ENCODE data around the gene MARK4. TPM values are rescaled to one million over a fixed set of nuclear protein-coding genes. Genes with fewer than 3 reads are reported as not detected.
"Not testable (repeated sequence)": the region's sequence is repeated elsewhere in the genome, so short reads cannot be mapped to it uniquely, and the experiment has no call there.

MARK4 gene
- total RNA-seq, 2 donors from 2014 or later = 24.3 to 120 TPM

DNA sequence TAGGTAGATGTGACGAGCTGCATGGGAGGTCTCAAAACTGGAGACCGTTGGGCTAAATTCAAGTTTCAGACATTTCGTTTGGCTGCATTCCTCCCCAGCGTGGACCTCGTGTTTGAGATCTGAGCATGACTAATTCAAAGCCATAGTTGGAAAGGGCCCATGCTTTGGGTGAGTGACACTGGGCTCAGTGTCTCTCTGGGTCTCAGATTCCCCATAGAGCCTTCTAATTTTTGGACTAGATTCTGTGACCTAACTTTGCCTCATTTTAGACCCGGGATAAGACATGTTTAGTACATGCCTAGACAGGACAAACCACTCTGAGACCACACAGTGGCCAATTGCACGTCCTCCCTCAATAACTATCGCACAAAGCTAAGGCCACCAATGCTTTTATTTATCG, 55.0 kb downstream of the MARK4 start:
- Histone ChIP-seq H3K9me3 (no peaks in the 10 kb centered on the region), H3K27me3 (replicated peaks; ENCODE audit: insufficient read depth) (no peaks in the 10 kb centered on the region), H3K36me3 (no peaks in the 10 kb centered on the region), H3K27ac (no peak overlapping the region), H3K4me1 (replicated peaks) (no peaks in the 10 kb centered on the region), H3K4me3 (no peak overlapping the region)
- TF ChIP-seq, protein P1, sequence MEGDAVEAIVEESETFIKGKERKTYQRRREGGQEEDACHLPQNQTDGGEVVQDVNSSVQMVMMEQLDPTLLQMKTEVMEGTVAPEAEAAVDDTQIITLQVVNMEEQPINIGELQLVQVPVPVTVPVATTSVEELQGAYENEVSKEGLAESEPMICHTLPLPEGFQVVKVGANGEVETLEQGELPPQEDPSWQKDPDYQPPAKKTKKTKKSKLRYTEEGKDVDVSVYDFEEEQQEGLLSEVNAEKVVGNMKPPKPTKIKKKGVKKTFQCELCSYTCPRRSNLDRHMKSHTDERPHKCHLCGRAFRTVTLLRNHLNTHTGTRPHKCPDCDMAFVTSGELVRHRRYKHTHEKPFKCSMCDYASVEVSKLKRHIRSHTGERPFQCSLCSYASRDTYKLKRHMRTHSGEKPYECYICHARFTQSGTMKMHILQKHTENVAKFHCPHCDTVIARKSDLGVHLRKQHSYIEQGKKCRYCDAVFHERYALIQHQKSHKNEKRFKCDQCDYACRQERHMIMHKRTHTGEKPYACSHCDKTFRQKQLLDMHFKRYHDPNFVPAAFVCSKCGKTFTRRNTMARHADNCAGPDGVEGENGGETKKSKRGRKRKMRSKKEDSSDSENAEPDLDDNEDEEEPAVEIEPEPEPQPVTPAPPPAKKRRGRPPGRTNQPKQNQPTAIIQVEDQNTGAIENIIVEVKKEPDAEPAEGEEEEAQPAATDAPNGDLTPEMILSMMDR (IDR thresholded peaks at IDR 0.05) = no peak
- intact Hi-C loops (cut with DNase I) = no loop called here
- no peak for DNase-seq (ENCODE audit: low spot score)
- WGBS = 19% methylated on average over 9 of the region's 9 CpGs

DNA sequence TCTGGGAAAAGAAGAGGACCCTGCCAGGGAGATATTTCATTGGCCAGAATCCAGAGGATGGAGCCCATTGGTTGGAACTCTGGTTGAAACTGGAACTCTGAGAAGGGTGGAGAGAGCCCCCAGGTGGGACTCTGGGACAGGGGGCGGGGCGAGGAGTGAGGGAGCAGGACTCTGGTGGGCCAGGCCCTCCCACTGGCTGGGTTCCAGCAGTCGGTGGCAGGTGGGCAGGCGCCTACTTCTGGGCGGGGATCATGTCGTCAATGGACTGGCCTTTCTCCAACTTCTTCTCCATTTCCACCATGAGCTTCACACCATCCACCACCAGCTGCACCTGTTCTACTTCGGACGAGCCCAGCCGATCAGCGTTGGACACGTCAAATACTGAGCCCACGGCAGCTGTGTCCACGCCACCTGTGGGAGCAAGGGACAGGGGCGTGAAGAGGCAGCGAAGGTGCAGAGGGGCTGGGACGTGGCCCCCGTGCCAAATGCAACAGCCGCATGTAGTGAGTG, 55.5 kb downstream of the MARK4 start:
- intact Hi-C loops (cut with DNase I) = no loop called here
- TF ChIP-seq, protein P1 (IDR thresholded peaks at IDR 0.05) = no peak
- TF ChIP-seq POLR2AphosphoS5 (IDR thresholded peaks at IDR 0.05) (no peak), POLR2A (IDR thresholded peaks at IDR 0.05) (no peak)
- Histone ChIP-seq H3K36me3 (no peaks in the 10 kb centered on the region), H3K27me3 (replicated peaks; ENCODE audit: insufficient read depth) (no peaks in the 10 kb centered on the region), H3K27ac (no peak overlapping the region), H3K4me1 (replicated peaks) (no peaks in the 10 kb centered on the region), H3K4me3 (no peak overlapping the region), H3K9me3 (no peaks in the 10 kb centered on the region)
- DNase-seq (ENCODE audit: low spot score) = no peak
- WGBS = 44% methylated on average over 18 of the region's 18 CpGs

DNA sequence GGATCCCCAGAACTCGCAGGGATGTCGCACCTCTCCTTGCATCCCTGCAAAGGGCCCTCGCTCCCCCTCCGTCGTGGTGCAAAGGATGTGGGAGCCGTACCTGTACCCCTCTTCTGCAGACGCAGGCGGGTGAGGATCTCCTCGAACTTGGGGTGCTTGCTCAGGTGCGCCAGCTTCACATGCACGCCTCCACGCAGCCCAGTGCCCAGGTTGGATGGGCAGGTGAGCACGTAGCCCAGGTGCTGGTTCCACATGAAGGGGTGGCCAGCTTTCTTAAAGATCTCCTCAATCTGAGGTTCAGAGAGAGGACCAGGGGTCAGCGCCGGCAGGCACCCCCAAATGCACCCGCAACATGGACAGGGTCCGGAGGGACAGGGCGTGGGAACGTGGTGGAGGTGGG, 56.3 kb downstream of the MARK4 start:
- no peaks in the 10 kb centered on the region for H3K9me3 ChIP-seq
- DNase-seq (ENCODE audit: low spot score) = no peak
- H3K4me3 ChIP-seq = no peak overlapping the region
- no peaks in the 10 kb centered on the region for H3K27me3 ChIP-seq (replicated peaks; ENCODE audit: insufficient read depth)
- WGBS = 86% methylated on average over 19 of the region's 19 CpGs
- no peaks in the 10 kb centered on the region for H3K36me3 ChIP-seq
- H3K27ac ChIP-seq = no peak overlapping the region
- H3K4me1 ChIP-seq (replicated peaks) = no peaks in the 10 kb centered on the region
- intact Hi-C loops (cut with DNase I) = no loop called here
- TF ChIP-seq POLR2A (IDR thresholded peaks at IDR 0.05) = no peak
- TF ChIP-seq, protein P1 (IDR thresholded peaks at IDR 0.05) = no peak
- TF ChIP-seq POLR2AphosphoS5 (IDR thresholded peaks at IDR 0.05) = no peak

DNA sequence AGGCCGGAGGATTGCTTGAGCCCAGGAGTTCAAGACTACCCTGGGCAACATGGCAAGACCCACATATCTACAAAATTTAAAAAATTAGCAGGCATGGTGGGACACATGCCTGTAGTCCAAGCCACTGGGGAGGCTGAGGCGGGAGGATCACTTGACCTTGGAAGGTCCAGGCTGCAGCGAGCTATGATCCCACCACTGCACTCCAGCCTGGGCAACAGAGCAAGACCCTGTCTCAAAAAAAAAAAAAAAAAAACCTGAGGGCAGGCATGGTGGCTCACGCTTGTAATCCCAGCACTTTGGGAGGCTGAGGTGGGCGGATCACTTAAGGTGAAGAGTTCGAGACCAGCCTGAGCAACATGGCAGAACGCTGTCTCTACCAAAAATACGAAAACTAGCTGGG, 58.3 kb downstream of the MARK4 start:
- WGBS = 94% methylated on average over 8 of the region's 8 CpGs
- intact Hi-C loops (cut with DNase I); H3K4me3 ChIP-seq; H3K27ac ChIP-seq; H3K27me3 ChIP-seq (replicated peaks; ENCODE audit: insufficient read depth); H3K36me3 ChIP-seq; H3K9me3 ChIP-seq; H3K4me1 ChIP-seq (replicated peaks); DNase-seq (ENCODE audit: low spot score): not testable (repeated sequence)

DNA sequence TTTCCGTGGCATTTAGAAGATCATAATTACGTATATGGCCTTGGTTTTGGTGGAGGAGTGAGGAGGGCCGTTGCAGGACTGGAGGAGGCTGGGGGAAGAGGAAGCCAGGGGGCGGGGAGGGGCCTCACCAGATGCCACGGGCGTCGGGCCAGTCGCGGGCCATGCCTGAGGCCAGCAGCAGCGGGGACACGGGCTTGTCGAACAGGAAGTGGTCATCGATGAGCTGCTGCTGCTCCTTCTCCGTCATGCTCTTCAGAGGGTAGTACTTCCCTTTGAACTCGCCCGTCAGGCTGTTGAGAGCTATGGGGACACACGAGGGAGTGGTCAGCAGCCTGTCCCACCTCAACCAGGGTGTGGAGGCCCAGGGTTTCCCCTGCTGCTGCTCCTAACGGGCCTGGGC, 60.5 kb downstream of the MARK4 start:
- no peak for TF ChIP-seq POLR2AphosphoS5 (IDR thresholded peaks at IDR 0.05)
- TF ChIP-seq POLR2A (IDR thresholded peaks at IDR 0.05) = no peak
- TF ChIP-seq, protein P1 (IDR thresholded peaks at IDR 0.05) = no peak
- H3K27me3 ChIP-seq (replicated peaks; ENCODE audit: insufficient read depth) = no peaks in the 10 kb centered on the region
- 38% methylated on average over 18 of the region's 18 CpGs for WGBS
- H3K36me3 ChIP-seq = no peaks in the 10 kb centered on the region
- no peaks in the 10 kb centered on the region for H3K9me3 ChIP-seq
- no peak overlapping the region for H3K4me3 ChIP-seq
- no peaks in the 10 kb centered on the region for H3K4me1 ChIP-seq (replicated peaks)
- no peak for DNase-seq (ENCODE audit: low spot score)
- H3K27ac ChIP-seq = no peak overlapping the region
- intact Hi-C loops (cut with DNase I) = no loop called here

DNA sequence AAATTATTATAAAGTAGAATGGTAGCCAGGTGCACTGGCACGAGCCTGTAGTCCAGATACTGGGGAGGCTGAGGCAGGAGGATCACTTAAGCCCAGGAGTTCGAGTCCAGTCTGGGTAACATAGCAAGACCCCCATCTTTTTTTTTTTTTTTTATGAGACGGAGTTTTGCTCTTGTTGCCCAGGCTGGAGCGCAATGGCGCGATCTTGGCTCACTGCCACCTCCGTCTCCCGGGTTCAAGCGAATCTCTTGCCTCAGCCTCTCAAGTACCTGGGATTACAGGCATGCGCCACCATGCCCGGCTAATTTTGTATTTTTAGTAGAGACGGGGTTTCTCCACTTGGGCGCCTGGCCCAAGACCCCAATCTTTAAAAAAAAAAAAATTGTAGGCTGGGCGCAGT, 61.2 kb downstream of the MARK4 start:
- H3K27me3 ChIP-seq (replicated peaks; ENCODE audit: insufficient read depth); intact Hi-C loops (cut with DNase I); H3K36me3 ChIP-seq; H3K27ac ChIP-seq; H3K9me3 ChIP-seq; DNase-seq (ENCODE audit: low spot score); H3K4me1 ChIP-seq (replicated peaks); H3K4me3 ChIP-seq: not testable (repeated sequence)
- WGBS = 87% methylated on average over 14 of the region's 14 CpGs
